ENCODE results near the gene EIF3K.

EIF3K gene

GRCh38 chr19:38684078-38684861 is 65.3 kb downstream of the EIF3K start:
- peak; percentile 87 for DNase-seq (ENCODE audit: low read depth)

GRCh38 chr19:38684862-38685665 is 66.1 kb downstream of the EIF3K start:
- no peak for DNase-seq (ENCODE audit: low read depth)

DNA sequence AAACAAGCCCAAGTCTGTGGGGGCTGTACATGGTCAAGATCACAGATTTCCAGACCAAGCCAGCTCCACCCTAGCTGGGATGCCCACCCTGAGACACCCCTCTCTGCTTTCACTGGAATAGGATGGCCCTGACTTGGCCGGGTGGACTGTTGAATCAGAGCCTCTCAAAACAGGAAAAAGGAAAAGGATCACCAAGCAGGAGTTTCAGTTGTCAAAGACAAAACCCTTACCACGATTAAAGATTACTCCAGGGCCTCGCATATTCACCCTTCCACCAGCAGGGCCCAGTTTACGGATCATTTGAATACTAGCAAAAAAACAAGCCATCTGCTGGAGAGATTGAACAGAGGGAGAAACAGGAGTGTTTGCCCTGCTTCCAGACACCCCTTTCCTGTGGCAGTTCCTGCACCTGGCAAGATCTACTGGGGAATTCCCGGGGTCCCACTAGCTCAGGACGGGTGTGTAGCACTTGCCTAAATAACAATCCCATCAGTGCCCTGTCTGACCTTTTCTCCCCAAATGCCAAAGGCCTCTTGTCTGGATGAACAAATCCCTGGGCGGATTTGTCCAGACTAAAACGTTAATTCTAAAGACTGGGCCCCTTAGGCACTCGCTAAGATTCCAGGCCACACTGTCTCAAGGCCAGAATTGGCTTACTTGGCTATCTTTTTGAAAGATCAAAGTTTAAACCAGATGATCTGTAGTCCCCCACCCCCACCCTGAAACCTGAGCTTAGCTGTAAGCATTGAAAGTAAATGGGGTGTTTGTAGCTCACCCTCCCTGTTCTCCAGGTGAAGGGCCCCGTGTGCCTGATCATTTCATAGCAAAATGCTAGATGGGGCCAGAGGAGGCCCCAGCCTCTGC is 66.9 kb downstream of the EIF3K start:
- DNase-seq (ENCODE audit: low read depth) = peak; percentile 60

GRCh38 chr19:38686530-38686888 is 67.5 kb downstream of the EIF3K start:
- no peak for DNase-seq (ENCODE audit: low read depth)
